Activated CD4-positive, alpha-beta memory T cell treated with anti-CD3 and anti-CD28 coated beads, Interleukin-2, amount 10 ng/mL, durations not matched to agents 7 days and 5 days (primary cell): ENCODE data around the gene CXCL11. TPM values are rescaled to one million over a fixed set of nuclear protein-coding genes. Genes with fewer than 3 reads are reported as not detected.
A peak's percentile ranks its signal among the peaks of the same experiment; 100 is the strongest.

ENCODE experiments used
- CTCF ChIA-PET: fragments of 350-600 bp; sonication (Branson Sonifier 250); formaldehyde crosslinking; loops from one replicate; lab custom pipeline; 2021; ENCODE audit warnings: antibody characterized with exemption, inconsistent platforms; lab: Charles Lee
- POLR2A ChIA-PET: fragments of 350-600 bp; sonication (Branson Sonifier 250); formaldehyde crosslinking; loops from one replicate; lab custom pipeline; 2021; ENCODE audit warnings: antibody characterized with exemption; lab: Charles Lee
- DNase-seq: peaks from one replicate; pipeline ENCODE4 v3.0.0-alpha.2; 2020
- H3K27ac Mint-ChIP-seq: one replicate; pipeline ENCODE4 v1.8.0; 2021; ENCODE audit warnings: mild to moderate bottlenecking, mixed read lengths
- H3K27me3 Mint-ChIP-seq: one replicate; pipeline ENCODE4 v1.8.0; 2021; ENCODE audit warnings: mixed read lengths
- H3K36me3 Mint-ChIP-seq: one replicate; pipeline ENCODE4 v1.8.0; 2021; ENCODE audit warnings: low read depth, mixed read lengths
- H3K4me1 Mint-ChIP-seq: one replicate; pipeline ENCODE4 v1.8.0; 2021; ENCODE audit warnings: mixed read lengths
- H3K4me3 Mint-ChIP-seq: one replicate; pipeline ENCODE4 v1.8.0; 2021; ENCODE audit warnings: mild to moderate bottlenecking, mixed read lengths
- H3K9me3 Mint-ChIP-seq: one replicate; pipeline ENCODE4 v1.8.0; 2021; ENCODE audit warnings: mixed read lengths
- total RNA-seq, 2 experiments: library from RNA; stranded (reverse); gene quantifications; one replicate each; pipeline ENCODE4 v1.2.3, GENCODE V29; 2021

Gene CXCL11
- total RNA-seq, result under 1 TPM; 0.28 to 0.33 TPM

DNA sequence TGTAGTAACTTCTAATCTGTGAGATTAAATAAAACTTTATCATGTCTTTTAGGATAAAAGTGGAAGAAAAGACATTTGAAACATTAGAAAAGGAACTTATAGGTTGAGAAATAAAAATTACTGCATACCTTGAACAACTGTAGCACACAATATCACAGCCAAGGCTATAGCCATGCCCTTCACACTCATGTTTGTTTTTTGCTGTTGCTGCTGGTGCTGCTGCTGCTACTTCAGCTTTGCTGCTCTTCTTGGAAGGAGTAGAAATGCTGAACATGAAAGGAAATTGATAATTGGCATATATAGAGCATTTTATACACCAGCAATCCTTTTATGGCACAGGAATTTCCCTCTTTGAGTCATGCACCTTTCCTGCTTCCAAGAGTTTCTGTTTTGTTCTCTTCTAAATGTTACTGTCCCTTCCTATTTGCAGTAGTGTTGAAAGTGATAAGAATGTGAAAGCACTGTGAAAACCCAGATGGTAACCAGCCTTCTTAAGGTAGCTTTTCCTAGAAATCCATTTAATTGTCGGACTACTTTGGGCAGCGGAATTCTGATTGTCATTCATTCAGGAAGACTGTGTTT, at the start of gene CXCL11:
TSS of gene CXCL11 (minus strand) at position 272 of the 582 bp plus-strand sequence. CDS start at position 189, 83 bp downstream.
- DNase-seq, result no peak
- H3K9me3 Mint-ChIP-seq, result no peaks in the 10 kb centered on the region
- H3K36me3 Mint-ChIP-seq, result no peaks in the 10 kb centered on the region
- ChIA-PET POLR2A (no interaction called here), CTCF (interaction anchor here (1.0 to 2.3 kb wide), 4 partner anchors 18 to 31 kb away, joined by 3 to 6 read pairs (median 4); no protein-coding TSS in a partner anchor)
- H3K27me3 Mint-ChIP-seq, result no peaks in the 10 kb centered on the region
- no peak within 1 kb of the TSS for H3K4me3 Mint-ChIP-seq
- no peak within 1 kb of the TSS for H3K27ac Mint-ChIP-seq
- H3K4me1 Mint-ChIP-seq, result peaks cover 14% of the 10 kb centered on the region

DNA sequence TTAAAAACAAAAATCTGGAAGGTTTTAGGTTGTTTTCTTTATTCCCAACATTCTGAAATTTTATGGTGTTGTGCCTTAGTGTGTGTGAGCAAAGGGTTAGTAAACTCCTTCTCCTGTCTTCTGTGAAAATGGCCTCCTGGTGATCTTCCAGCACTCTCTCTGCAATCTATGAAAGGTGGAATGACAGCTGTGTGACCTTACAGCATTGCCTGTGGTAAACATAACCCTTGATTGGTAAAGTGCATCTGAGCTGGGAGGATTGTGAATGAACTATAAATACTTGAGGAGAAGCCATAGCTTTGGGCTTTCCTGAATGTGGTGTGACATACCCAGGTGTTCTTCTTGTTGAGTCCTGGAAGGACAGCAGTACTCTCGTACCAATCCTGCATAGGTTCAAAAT, 48.7 kb upstream of the CXCL11 start:
- H3K27ac Mint-ChIP-seq, result no peak overlapping the region
- POLR2A ChIA-PET, result no interaction called here
- peaks cover 4% of the 10 kb centered on the region for H3K4me1 Mint-ChIP-seq
- no peaks in the 10 kb centered on the region for H3K9me3 Mint-ChIP-seq
- H3K27me3 Mint-ChIP-seq, result peaks cover 7% of the 10 kb centered on the region
- DNase-seq, result no peak
- CTCF ChIA-PET, result interaction anchor here (2.1 kb wide), 1 partner anchor 88 kb away, joined by 8 read pairs; no protein-coding TSS in a partner anchor
- no peak overlapping the region for H3K4me3 Mint-ChIP-seq
- H3K36me3 Mint-ChIP-seq, result no peaks in the 10 kb centered on the region

GRCh38 chr4:76083386-76083988, 47.6 kb upstream of the CXCL11 start:
- CTCF ChIA-PET, result interaction anchor here (0.5 to 2.1 kb wide), 4 partner anchors 41 to 512 kb away, joined by 3 to 8 read pairs (median 3); no protein-coding TSS in a partner anchor
- POLR2A ChIA-PET, result no interaction called here
- H3K27ac Mint-ChIP-seq, result no peak overlapping the region
- H3K4me3 Mint-ChIP-seq, result no peak overlapping the region
- H3K4me1 Mint-ChIP-seq, result peaks cover 2% of the 10 kb centered on the region
- peaks cover 12% of the 10 kb centered on the region for H3K27me3 Mint-ChIP-seq
- DNase-seq, result no peak
- no peaks in the 10 kb centered on the region for H3K36me3 Mint-ChIP-seq
- H3K9me3 Mint-ChIP-seq, result no peaks in the 10 kb centered on the region

- H3K4me1 Mint-ChIP-seq, result peaks cover 3% of the 10 kb centered on the region
- no peaks in the 10 kb centered on the region for H3K36me3 Mint-ChIP-seq
- ChIA-PET POLR2A (no interaction called here), CTCF (interaction anchor here (1.0 to 1.1 kb wide), 2 partner anchors 8 to 83 kb away, joined by 4 to 7 read pairs; no protein-coding TSS in a partner anchor)
- H3K27me3 Mint-ChIP-seq, result peaks cover 5% of the 10 kb centered on the region
- DNase-seq, result no peak
- no peak overlapping the region for H3K27ac Mint-ChIP-seq
- H3K4me3 Mint-ChIP-seq, result no peak overlapping the region
- no peaks in the 10 kb centered on the region for H3K9me3 Mint-ChIP-seq
Observed at GRCh38 chr4:76078033-76078613, 42.3 kb upstream of the CXCL11 start.

DNA sequence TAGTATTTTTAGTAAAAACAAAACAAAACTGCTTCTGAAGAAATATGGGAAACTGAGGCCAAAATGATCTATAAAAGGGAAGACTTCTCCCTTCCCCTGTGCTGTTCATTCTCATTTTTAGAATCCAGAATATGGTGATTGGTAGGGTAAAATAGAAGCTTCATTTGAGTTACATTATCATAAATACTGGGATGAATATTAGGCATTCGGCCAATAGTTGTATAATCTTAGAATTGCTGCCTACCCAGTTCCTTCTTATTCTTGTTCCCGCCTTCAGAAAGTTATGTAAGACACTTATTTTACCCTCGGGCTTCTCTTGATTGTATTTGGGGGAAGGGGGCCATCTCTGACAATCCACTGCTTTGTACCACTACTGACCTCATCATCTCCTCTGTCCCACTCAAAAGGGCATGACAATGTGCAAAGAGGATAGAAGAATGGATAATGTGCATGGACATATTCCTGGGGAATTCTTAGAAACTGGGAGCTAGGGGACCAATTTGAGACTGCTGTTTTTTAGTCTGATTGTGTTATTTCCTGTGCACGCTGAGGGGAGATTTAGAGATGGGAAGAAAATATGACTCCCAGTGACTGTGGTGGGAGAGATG, 39.2 kb upstream of the CXCL11 start:
- Mint-ChIP-seq H3K27me3 (peaks cover 5% of the 10 kb centered on the region), H3K4me3 (no peak overlapping the region), H3K4me1 (peaks cover 1% of the 10 kb centered on the region), H3K9me3 (no peaks in the 10 kb centered on the region), H3K27ac (no peak overlapping the region), H3K36me3 (no peaks in the 10 kb centered on the region)
- ChIA-PET CTCF (interaction anchor here (0.6 to 2.2 kb wide), 2 partner anchors 79 to 102 kb away, joined by 4 to 9 read pairs; no protein-coding TSS in a partner anchor), POLR2A (no interaction called here)
- no peak for DNase-seq

GRCh38 chr4:76074468-76074867, 38.6 kb upstream of the CXCL11 start, which contains the start of gene ART3:
Gene ART3, plus strand, starts transcription at chr4:76074709. Its CDS starts 1,181 bp downstream, at chr4:76075890.
- Mint-ChIP-seq H3K4me1 (peaks cover 1% of the 10 kb centered on the region), H3K27ac (no peak within 1 kb of the TSS), H3K27me3 (peaks cover 3% of the 10 kb centered on the region), H3K9me3 (no peaks in the 10 kb centered on the region), H3K4me3 (no peak within 1 kb of the TSS), H3K36me3 (no peaks in the 10 kb centered on the region)
- POLR2A ChIA-PET, result no interaction called here
- no peak for DNase-seq
- CTCF ChIA-PET, result interaction anchor here (0.6 to 2.2 kb wide), 3 partner anchors 12 to 102 kb away, joined by 3 to 9 read pairs (median 4); no protein-coding TSS in a partner anchor

DNA sequence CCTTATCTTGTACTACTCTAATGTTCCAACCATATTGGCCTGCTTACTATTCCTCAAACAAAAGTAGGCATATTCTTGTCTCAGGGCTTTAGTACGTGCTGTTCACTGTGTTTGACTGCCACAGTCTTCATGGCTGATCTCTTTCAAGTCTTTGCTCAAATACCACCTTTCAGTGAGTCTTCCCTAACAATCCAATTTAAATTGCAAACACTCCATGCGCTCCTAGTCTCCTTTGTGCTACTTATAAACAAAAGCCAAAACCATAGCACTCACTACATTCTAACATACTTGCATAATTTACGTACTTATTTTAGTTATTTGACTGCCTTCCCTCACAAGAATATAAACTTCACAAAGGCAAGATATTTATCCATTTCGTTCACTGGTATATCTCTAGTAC, 36.9 kb upstream of the CXCL11 start:
- DNase-seq, result no peak
- H3K27me3 Mint-ChIP-seq, result no peaks in the 10 kb centered on the region
- H3K27ac Mint-ChIP-seq, result no peak overlapping the region
- ChIA-PET POLR2A (no interaction called here), CTCF (no interaction called here)
- H3K4me3 Mint-ChIP-seq, result no peak overlapping the region
- no peaks in the 10 kb centered on the region for H3K9me3 Mint-ChIP-seq
- no peaks in the 10 kb centered on the region for H3K36me3 Mint-ChIP-seq
- H3K4me1 Mint-ChIP-seq, result peaks cover 1% of the 10 kb centered on the region

- ChIA-PET CTCF (interaction anchor here (0.6 to 2.2 kb wide), 11 partner anchors 14 to 512 kb away, joined by 3 to 34 read pairs (median 4); partner anchors contain the start of gene ODAPH), POLR2A (no interaction called here)
- Mint-ChIP-seq H3K4me1 (no peaks in the 10 kb centered on the region), H3K27me3 (no peaks in the 10 kb centered on the region), H3K9me3 (no peaks in the 10 kb centered on the region), H3K4me3 (no peak overlapping the region), H3K36me3 (no peaks in the 10 kb centered on the region), H3K27ac (no peak overlapping the region)
- peak; percentile 77 for DNase-seq
Observed at GRCh38 chr4:76067652-76068286, 31.9 kb upstream of the CXCL11 start.

GRCh38 chr4:76066546-76066945, 30.7 kb upstream of the CXCL11 start:
- Mint-ChIP-seq H3K4me3 (no peak overlapping the region), H3K9me3 (no peaks in the 10 kb centered on the region), H3K36me3 (no peaks in the 10 kb centered on the region), H3K27ac (no peak overlapping the region), H3K27me3 (no peaks in the 10 kb centered on the region), H3K4me1 (peaks cover 4% of the 10 kb centered on the region)
- no peak for DNase-seq
- POLR2A ChIA-PET, result no interaction called here
- CTCF ChIA-PET, result interaction anchor here (0.9 to 2.2 kb wide), 5 partner anchors 22 to 150 kb away, joined by 3 to 34 read pairs (median 4); no protein-coding TSS in a partner anchor

DNA sequence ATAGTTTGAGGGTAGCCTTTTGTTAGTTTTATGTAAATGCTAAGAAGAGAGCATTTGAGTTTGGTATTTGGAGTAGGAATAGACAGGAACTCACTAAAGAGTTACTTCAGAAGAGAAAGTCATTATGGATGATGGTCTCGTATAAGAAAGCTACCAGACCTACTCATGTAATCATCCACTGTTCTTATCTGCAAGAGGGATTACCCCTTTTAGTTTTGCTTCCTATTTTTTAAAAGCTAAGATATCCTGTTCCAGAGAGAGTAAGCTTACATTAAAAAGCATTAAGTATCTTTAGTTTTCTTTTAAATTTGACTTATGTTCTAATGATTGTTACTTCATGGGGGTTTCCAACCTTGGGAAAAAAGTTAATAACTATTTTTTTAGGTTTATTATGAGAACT, 26.1 kb upstream of the CXCL11 start:
- ChIA-PET POLR2A (interaction anchor here (0.9 to 1.2 kb wide), 2 partner anchors 67 to 122 kb away, joined by 3 read pairs; partner anchors contain the start of gene NAAA), CTCF (interaction anchor here (0.6 to 4.1 kb wide), 5 partner anchors 10 to 413 kb away, joined by 3 to 21 read pairs (median 3); partner anchors contain the start of gene SDAD1)
- Mint-ChIP-seq H3K4me3 (no peak overlapping the region), H3K36me3 (no peaks in the 10 kb centered on the region), H3K27me3 (no peaks in the 10 kb centered on the region), H3K4me1 (peaks cover 45% of the 10 kb centered on the region), H3K27ac (no peak overlapping the region), H3K9me3 (no peaks in the 10 kb centered on the region)
- DNase-seq, result no peak

- Mint-ChIP-seq H3K27me3 (no peaks in the 10 kb centered on the region), H3K4me3 (no peak overlapping the region), H3K27ac (no peak overlapping the region), H3K36me3 (no peaks in the 10 kb centered on the region), H3K4me1 (peaks cover 46% of the 10 kb centered on the region), H3K9me3 (no peaks in the 10 kb centered on the region)
- ChIA-PET POLR2A (interaction anchor here (0.9 to 1.2 kb wide), 2 partner anchors 66 to 121 kb away, joined by 3 read pairs; partner anchors contain the start of gene NAAA), CTCF (interaction anchor here (0.6 to 4.1 kb wide), 3 partner anchors 10 to 66 kb away, joined by 3 to 21 read pairs (median 6); no protein-coding TSS in a partner anchor)
- no peak for DNase-seq
Observed at GRCh38 chr4:76061421-76061820, 25.6 kb upstream of the CXCL11 start.

DNA sequence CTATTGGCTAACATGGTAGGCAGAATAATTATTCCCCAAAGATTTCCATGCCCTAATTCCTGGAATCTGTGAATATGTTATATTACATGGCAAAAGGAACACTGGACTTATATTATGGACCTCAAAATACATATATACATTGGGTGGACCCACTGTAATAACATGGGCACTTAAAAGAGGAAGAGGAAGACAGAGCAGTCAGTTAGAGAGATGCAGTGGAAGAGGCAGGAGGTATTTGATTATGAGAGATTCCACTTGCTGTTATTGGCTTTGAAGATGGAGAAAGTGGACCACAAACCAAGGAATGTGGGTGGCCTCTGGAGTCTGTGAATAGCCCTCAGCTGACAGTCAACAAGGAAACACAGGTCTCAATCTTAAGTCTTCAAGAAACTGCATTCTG, 24.6 kb upstream of the CXCL11 start:
- Mint-ChIP-seq H3K36me3 (no peaks in the 10 kb centered on the region), H3K27me3 (no peaks in the 10 kb centered on the region), H3K9me3 (no peaks in the 10 kb centered on the region), H3K4me3 (no peak overlapping the region), H3K4me1 (peaks cover 54% of the 10 kb centered on the region), H3K27ac (peak overlapping the region; percentile 55)
- POLR2A ChIA-PET, result interaction anchor here (0.6 kb wide), 1 partner anchor 110 kb away, joined by 4 read pairs; no protein-coding TSS in a partner anchor
- no peak for DNase-seq
- CTCF ChIA-PET, result no interaction called here
